ENCODE results near the gene METAP1D. TPM values are rescaled to one million over a fixed set of nuclear protein-coding genes. Genes with fewer than 3 reads are reported as not detected.

METAP1D gene
- total RNA-seq, 1 experiment from 2014 or later: 10.4 TPM

DNA sequence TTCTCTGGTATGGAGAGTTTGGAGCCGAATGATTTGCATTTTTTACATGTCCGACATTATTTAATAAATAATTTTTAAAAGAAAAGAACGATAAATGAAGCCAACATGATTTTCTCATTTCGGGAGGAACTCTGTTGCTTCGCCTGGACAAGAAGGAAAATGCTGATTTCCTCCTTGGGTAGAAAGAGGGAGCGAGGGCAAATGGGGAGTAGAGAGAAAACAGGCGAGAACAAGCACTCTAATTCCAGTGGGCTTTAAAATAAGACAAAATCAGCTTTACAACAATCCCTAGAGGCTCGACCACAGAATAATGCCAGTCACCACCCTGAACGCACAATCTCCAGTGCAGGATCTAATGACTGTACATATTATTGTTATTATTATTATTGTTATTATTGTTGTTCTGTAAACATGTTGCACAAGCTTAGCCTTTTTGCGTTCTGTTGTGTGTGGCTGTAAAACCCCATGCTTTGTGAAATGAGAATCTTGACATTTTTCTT is 89.3 kb downstream of the METAP1D start:
- ChIA-PET POLR2A (no interaction called here), CTCF (no interaction called here)
- H3K4me3 Mint-ChIP-seq (ENCODE audit: unreplicated experiment): no peak overlapping the region

GRCh38 chr2:172089633-172090032 is 89.9 kb downstream of the METAP1D start:
- H3K27me3 ChIP-seq (replicated peaks; ENCODE audit: control insufficient read depth, insufficient read depth, low read length): no peaks in the 10 kb centered on the region
- H3K4me1 ChIP-seq: no peaks in the 10 kb centered on the region
- DNase-seq: no peak
- no peak overlapping the region for H3K4me3 ChIP-seq (ENCODE audit: low read depth, low read length)
- no peak overlapping the region for H3K4me3 Mint-ChIP-seq (ENCODE audit: unreplicated experiment)
- H3K36me3 Mint-ChIP-seq (ENCODE audit: insufficient read depth, unreplicated experiment): peaks cover 13% of the 10 kb centered on the region
- no peaks in the 10 kb centered on the region for H3K4me1 Mint-ChIP-seq (ENCODE audit: low read depth, unreplicated experiment)
- ChIA-PET CTCF (no interaction called here), POLR2A (no interaction called here)
- no peaks in the 10 kb centered on the region for H3K36me3 ChIP-seq (ENCODE audit: control insufficient read depth, insufficient read depth, low read length)
- H3K9me3 ChIP-seq: no peaks in the 10 kb centered on the region
- H3K27ac Mint-ChIP-seq (ENCODE audit: unreplicated experiment): no peak overlapping the region
- intact Hi-C loops (cut with micrococcal nuclease; ENCODE audit: unreplicated experiment): loop anchor here (10.0 kb wide), 1 partner anchor 85 kb away; no protein-coding TSS in a partner anchor
- no peaks in the 10 kb centered on the region for H3K9me3 Mint-ChIP-seq (ENCODE audit: unreplicated experiment)
- no TSS peak for BruUV-seq (replicated peaks)
- H3K27me3 Mint-ChIP-seq (ENCODE audit: insufficient read depth, unreplicated experiment): peaks cover 12% of the 10 kb centered on the region
- TF ChIP-seq, protein P1, sequence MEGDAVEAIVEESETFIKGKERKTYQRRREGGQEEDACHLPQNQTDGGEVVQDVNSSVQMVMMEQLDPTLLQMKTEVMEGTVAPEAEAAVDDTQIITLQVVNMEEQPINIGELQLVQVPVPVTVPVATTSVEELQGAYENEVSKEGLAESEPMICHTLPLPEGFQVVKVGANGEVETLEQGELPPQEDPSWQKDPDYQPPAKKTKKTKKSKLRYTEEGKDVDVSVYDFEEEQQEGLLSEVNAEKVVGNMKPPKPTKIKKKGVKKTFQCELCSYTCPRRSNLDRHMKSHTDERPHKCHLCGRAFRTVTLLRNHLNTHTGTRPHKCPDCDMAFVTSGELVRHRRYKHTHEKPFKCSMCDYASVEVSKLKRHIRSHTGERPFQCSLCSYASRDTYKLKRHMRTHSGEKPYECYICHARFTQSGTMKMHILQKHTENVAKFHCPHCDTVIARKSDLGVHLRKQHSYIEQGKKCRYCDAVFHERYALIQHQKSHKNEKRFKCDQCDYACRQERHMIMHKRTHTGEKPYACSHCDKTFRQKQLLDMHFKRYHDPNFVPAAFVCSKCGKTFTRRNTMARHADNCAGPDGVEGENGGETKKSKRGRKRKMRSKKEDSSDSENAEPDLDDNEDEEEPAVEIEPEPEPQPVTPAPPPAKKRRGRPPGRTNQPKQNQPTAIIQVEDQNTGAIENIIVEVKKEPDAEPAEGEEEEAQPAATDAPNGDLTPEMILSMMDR (IDR thresholded peaks at IDR 0.05; ENCODE audit: insufficient read depth in 1 of 2, low read depth in 1 of 2, low read length in 1 of 2, severe bottlenecking in 1 of 2, unreplicated experiment in 1 of 2): no peak

More for the DNA sequence above, 89.3 kb downstream of the METAP1D start:
- Mint-ChIP-seq H3K36me3 (ENCODE audit: insufficient read depth, unreplicated experiment) (peaks cover 14% of the 10 kb centered on the region), H3K27me3 (ENCODE audit: insufficient read depth, unreplicated experiment) (peaks cover 13% of the 10 kb centered on the region), H3K4me1 (ENCODE audit: low read depth, unreplicated experiment) (no peaks in the 10 kb centered on the region), H3K9me3 (ENCODE audit: unreplicated experiment) (no peaks in the 10 kb centered on the region), H3K27ac (ENCODE audit: unreplicated experiment) (no peak overlapping the region)
- no TSS peak for BruUV-seq (replicated peaks)
- Histone ChIP-seq H3K27me3 (replicated peaks; ENCODE audit: control insufficient read depth, insufficient read depth, low read length) (no peaks in the 10 kb centered on the region), H3K36me3 (ENCODE audit: control insufficient read depth, insufficient read depth, low read length) (no peaks in the 10 kb centered on the region), H3K9me3 (no peaks in the 10 kb centered on the region), H3K4me1 (no peaks in the 10 kb centered on the region), H3K4me3 (ENCODE audit: low read depth, low read length) (no peak overlapping the region)
- TF ChIP-seq, protein P1 (IDR thresholded peaks at IDR 0.05; ENCODE audit: insufficient read depth in 1 of 2, low read depth in 1 of 2, low read length in 1 of 2, severe bottlenecking in 1 of 2, unreplicated experiment in 1 of 2): no peak
- intact Hi-C loops (cut with micrococcal nuclease; ENCODE audit: unreplicated experiment): loop anchor here (10.0 kb wide), 1 partner anchor 84 kb away; no protein-coding TSS in a partner anchor
- DNase-seq: no peak

DNA sequence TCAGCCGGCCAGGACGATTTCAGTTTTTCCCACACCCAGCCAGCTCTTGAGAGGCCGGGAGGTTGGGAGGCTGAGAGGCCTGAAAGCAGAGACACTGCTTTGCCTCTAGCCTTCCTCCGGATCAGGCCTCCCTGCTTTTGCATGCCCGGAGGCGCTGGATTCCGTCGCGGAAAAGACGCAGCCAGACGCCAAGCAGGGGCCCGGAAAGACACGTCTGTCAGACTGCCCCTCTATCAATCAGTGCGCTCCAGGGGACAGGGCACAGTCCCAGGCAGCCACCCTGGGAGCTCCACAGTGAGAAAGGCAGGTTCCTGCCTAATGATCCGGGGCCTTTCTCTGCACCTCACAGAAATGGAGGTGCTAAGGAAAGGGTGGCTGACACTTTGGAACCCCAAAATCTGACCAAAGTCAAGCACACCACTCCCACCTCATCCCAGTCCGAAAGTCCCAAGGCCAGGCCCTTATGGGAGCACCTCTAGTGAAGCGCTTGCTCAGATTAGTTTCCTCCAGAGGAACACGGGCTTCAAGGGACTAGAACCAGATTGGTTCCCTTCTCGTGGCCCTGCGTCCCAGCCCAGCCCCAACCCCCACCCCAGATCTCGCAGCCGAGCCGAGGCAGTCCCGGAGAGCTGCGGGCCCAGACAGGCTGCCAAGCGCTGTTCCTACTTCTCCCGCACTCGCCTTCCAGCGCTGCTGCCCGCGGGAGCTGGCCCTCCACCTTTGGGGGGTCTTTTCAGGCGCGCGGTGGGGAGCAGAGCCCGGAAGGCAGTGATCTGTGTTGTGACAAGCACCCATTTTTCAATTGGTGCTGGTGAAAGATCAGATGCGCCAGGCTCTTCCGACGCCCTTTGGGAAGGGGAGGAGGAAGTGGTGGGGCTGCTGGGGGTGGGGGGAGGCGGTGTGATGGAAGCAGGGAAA is 90.5 kb downstream of the METAP1D start:
- H3K4me3 ChIP-seq (ENCODE audit: low read depth, low read length): no peak overlapping the region
- Mint-ChIP-seq H3K9me3 (ENCODE audit: unreplicated experiment) (no peaks in the 10 kb centered on the region), H3K4me1 (ENCODE audit: low read depth, unreplicated experiment) (no peaks in the 10 kb centered on the region), H3K36me3 (ENCODE audit: insufficient read depth, unreplicated experiment) (peaks cover 9% of the 10 kb centered on the region), H3K4me3 (ENCODE audit: unreplicated experiment) (no peak overlapping the region), H3K27ac (ENCODE audit: unreplicated experiment) (no peak overlapping the region), H3K27me3 (ENCODE audit: insufficient read depth, unreplicated experiment) (peaks cover 12% of the 10 kb centered on the region)
- ChIA-PET CTCF (no interaction called here), POLR2A (no interaction called here)
- DNase-seq: peak in 1 of 2 experiments; percentile 30
- H3K9me3 ChIP-seq: no peaks in the 10 kb centered on the region
- BruUV-seq (replicated peaks): no TSS peak
- intact Hi-C loops (cut with micrococcal nuclease; ENCODE audit: unreplicated experiment): no loop called here
- 0 out of 2 replicates have a peak, but pooled peaks cover under 1% of the 10 kb centered on the region for H3K27me3 ChIP-seq (replicated peaks; ENCODE audit: control insufficient read depth, insufficient read depth, low read length)
- no peaks in the 10 kb centered on the region for H3K36me3 ChIP-seq (ENCODE audit: control insufficient read depth, insufficient read depth, low read length)
- TF ChIP-seq, protein P1 (IDR thresholded peaks at IDR 0.05; ENCODE audit: insufficient read depth in 1 of 2, low read depth in 1 of 2, low read length in 1 of 2, severe bottlenecking in 1 of 2, unreplicated experiment in 1 of 2): no peak
- no peaks in the 10 kb centered on the region; the same call in 1 of the 2 replicates for H3K4me1 ChIP-seq
